Measurements from ENCODE around the gene OR2AG2.
"Not testable (repeated sequence)": the region's sequence is repeated elsewhere in the genome, so short reads cannot be mapped to it uniquely, and the experiment has no call there.

OR2AG2 gene, protein sequence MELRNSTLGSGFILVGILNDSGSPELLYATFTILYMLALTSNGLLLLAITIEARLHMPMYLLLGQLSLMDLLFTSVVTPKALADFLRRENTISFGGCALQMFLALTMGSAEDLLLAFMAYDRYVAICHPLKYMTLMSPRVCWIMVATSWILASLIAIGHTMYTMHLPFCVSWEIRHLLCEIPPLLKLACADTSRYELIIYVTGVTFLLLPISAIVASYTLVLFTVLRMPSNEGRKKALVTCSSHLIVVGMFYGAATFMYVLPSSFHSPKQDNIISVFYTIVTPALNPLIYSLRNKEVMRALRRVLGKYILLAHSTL

GRCh38 chr11:6771926-6772893, at the start of gene OR2AG2:
Gene OR2AG2 (minus strand): TSS chr11:6771976. CDS start chr11:6768957, 3,019 bp downstream.
- ChIA-PET CTCF (no interaction called here), POLR2A (no interaction called here)
- no peak for DNase-seq (ENCODE audit: extremely low spot score)
- TF ChIP-seq HDGF (IDR thresholded peaks at IDR 0.05; ENCODE audit: borderline replicate concordance) (no peak), SP1 (IDR thresholded peaks at IDR 0.05) (no peak), SUZ12 (IDR thresholded peaks at IDR 0.05) (no peak)

- DNase-seq (ENCODE audit: extremely low spot score): no peak
- POLR2A ChIA-PET: no interaction called here
- TF ChIP-seq PKNOX1 (IDR thresholded peaks at IDR 0.05) (no peak), FOXM1 (IDR thresholded peaks at IDR 0.05; ENCODE audit: borderline replicate concordance) (no peak), SUZ12 (IDR thresholded peaks at IDR 0.05) (no peak), NFRKB (IDR thresholded peaks at IDR 0.05) (no peak), FOXA1 (IDR thresholded peaks at IDR 0.05) (no peak), FOXK2 (IDR thresholded peaks at IDR 0.05) (no peak), LEF1 (IDR thresholded peaks at IDR 0.05; ENCODE audit: borderline replicate concordance) (no peak), TARDBP (IDR thresholded peaks at IDR 0.05) (no peak), HDGF (IDR thresholded peaks at IDR 0.05; ENCODE audit: borderline replicate concordance) (no peak)
- CTCF ChIA-PET: no interaction called here
Observed at GRCh38 chr11:6818967-6819366, 47.2 kb upstream of the OR2AG2 start.

DNA sequence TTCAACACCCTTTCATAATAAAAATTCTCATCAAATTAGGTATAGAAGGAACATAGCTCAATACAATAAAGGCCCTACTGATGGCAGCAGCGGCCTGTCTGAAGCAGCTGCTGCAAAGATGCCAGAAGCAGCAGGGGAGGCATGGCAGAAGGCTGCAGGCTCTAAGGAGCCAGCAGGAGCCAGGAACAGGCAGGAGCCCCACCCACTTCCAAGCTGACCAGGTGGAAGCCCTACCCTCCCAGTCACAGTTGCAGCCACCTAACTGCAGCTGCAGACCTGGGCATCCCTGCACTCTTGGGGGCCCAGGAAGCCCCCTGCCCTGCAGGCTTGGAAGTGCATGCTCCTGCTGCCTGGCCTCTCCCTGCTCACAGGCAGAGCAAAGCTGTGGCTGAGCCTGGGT, 45.9 kb upstream of the OR2AG2 start:
- CTCF ChIA-PET: no interaction called here
- POLR2A ChIA-PET: no interaction called here
- no peak for DNase-seq (ENCODE audit: extremely low spot score)
- no peak for TF ChIP-seq FOXM1 (IDR thresholded peaks at IDR 0.05; ENCODE audit: borderline replicate concordance)
- TF ChIP-seq TARDBP (IDR thresholded peaks at IDR 0.05): no peak
- TF ChIP-seq ZNF384 (IDR thresholded peaks at IDR 0.05): no peak
- TF ChIP-seq BHLHE40 (IDR thresholded peaks at IDR 0.05; ENCODE audit: borderline replicate concordance): no peak
- no peak for TF ChIP-seq ELF4 (IDR thresholded peaks at IDR 0.05)

GRCh38 chr11:6813656-6814055, 41.9 kb upstream of the OR2AG2 start:
- CTCF ChIA-PET: interaction anchor here (1.9 kb wide), 1 partner anchor 12 kb away, joined by 29 read pairs; no protein-coding TSS in a partner anchor
- TF ChIP-seq CTBP1 (IDR thresholded peaks at IDR 0.05; ENCODE audit: borderline replicate concordance) (no peak), PKNOX1 (IDR thresholded peaks at IDR 0.05) (no peak), SP1 (IDR thresholded peaks at IDR 0.05) (no peak), TARDBP (IDR thresholded peaks at IDR 0.05) (no peak), LEF1 (IDR thresholded peaks at IDR 0.05; ENCODE audit: borderline replicate concordance) (no peak), L3MBTL2 (conservative IDR thresholded peaks at IDR 0.05) (no peak), ARNT (IDR thresholded peaks at IDR 0.05) (no peak), FOXM1 (IDR thresholded peaks at IDR 0.05; ENCODE audit: borderline replicate concordance) (no peak), ELF4 (IDR thresholded peaks at IDR 0.05) (no peak), FOXA1 (IDR thresholded peaks at IDR 0.05) (no peak), HDGF (IDR thresholded peaks at IDR 0.05; ENCODE audit: borderline replicate concordance) (no peak), FOXK2 (IDR thresholded peaks at IDR 0.05) (no peak), NFRKB (IDR thresholded peaks at IDR 0.05) (no peak), ZNF384 (IDR thresholded peaks at IDR 0.05) (no peak), BHLHE40 (IDR thresholded peaks at IDR 0.05; ENCODE audit: borderline replicate concordance) (no peak), SUZ12 (IDR thresholded peaks at IDR 0.05) (no peak)
- no peak for DNase-seq (ENCODE audit: extremely low spot score)
- POLR2A ChIA-PET: no interaction called here

GRCh38 chr11:6812390-6813005, 40.7 kb upstream of the OR2AG2 start:
- POLR2A ChIA-PET: interaction anchor here (1.2 kb wide), 1 partner anchor 116 kb away, joined by 3 read pairs; no protein-coding TSS in a partner anchor
- DNase-seq (ENCODE audit: extremely low spot score): peak; percentile 67
- no peak for TF ChIP-seq CTBP1 (IDR thresholded peaks at IDR 0.05; ENCODE audit: borderline replicate concordance)
- peak; percentile 39; the same call in 1 of the 2 replicates for TF ChIP-seq L3MBTL2 (conservative IDR thresholded peaks at IDR 0.05)
- no peak for TF ChIP-seq ELF4 (IDR thresholded peaks at IDR 0.05)
- peak; percentile 38; the same call in 1 of the 2 replicates for TF ChIP-seq PKNOX1 (IDR thresholded peaks at IDR 0.05)
- TF ChIP-seq TARDBP (IDR thresholded peaks at IDR 0.05): no peak
- CTCF ChIA-PET: interaction anchor here (0.6 to 1.9 kb wide), 12 partner anchors 9 to 284 kb away, joined by 3 to 29 read pairs (median 4); no protein-coding TSS in a partner anchor

DNA sequence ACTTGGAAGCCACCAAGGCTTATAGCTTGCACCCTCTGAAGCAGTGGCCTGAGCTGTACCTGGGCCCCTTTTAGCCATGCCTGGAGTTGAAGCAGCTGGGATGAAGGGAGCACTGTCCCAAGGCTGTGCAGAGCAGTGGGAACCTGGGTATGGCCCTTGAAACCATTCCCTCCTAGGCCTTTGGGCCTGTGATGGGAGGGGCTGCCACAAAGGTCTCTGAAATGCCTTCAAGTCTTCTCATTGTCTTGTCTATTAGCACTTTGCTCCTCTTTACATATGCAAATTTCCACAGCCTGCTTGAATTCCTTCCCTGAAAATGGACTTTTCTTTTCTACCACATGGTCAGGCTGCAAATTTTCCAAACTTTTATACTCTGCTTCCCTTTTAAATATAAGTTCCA, 29.3 kb upstream of the OR2AG2 start:
- POLR2A ChIA-PET; DNase-seq (ENCODE audit: extremely low spot score); CTCF ChIA-PET: not testable (repeated sequence)
